Tibial artery (tissue), 4 donors: ENCODE measurements around the gene CHPF2.

ENCODE experiments used
- DNase-seq, 2 donors: peaks; one replicate each; pipeline ENCODE4 v3.0.0-alpha.2; 2019
- H3K27ac ChIP-seq, 2 donors: fragments of 200-600 bp; sonication (generic) in 1 of 2; 1 replicate in 1 of 2; 2 replicates in 1 of 2; pipeline ENCODE4 v1.5.1; 2018 to 2019; ENCODE audit warnings: mild to moderate bottlenecking in 1 of 2
- H3K27me3 ChIP-seq, 2 donors: fragments of 200-600 bp; sonication (generic) in 1 of 2; one replicate each; pipeline versions ENCODE4 v1.5.1 to v1.6.0; 2016 to 2019
- H3K36me3 ChIP-seq, 3 donors: fragments of 200-600 bp; sonication (generic) in 2 of 3; one replicate each; pipeline ENCODE4 v1.5.1; 2016 to 2019; ENCODE audit warnings: mild to moderate bottlenecking in 2 of 3
- H3K4me1 ChIP-seq, 4 donors: fragments of 200-600 bp; sonication (generic) in 2 of 4; 1 replicate in 3 of 4; 2 replicates in 1 of 4; pipeline ENCODE4 v1.5.1; 2016 to 2019
- H3K4me3 ChIP-seq, 2 donors: fragments of 200-600 bp; sonication (generic) in 1 of 2; 1 replicate in 1 of 2; 2 replicates in 1 of 2; pipeline ENCODE4 v1.5.1; 2018 to 2019; ENCODE audit warnings: mild to moderate bottlenecking in 2 of 2
- H3K9me3 ChIP-seq, 3 donors: fragments of 200-600 bp; sonication (generic) in 1 of 3; one replicate each; pipeline ENCODE4 v1.5.1; 2016 to 2019
- intact Hi-C: fragments of 100-400 bp; cut with DNase I; formaldehyde crosslinking; loops from one replicate; pipeline ENCODE4 v1.15.0; 2023; ENCODE audit warnings: low total_unique reads
- TF ChIP-seq, protein P1 (sequence below), 2 experiments: fragments of 200-600 bp in 1 of 2; fragments of 450-650 bp in 1 of 2; IDR thresholded peaks; one replicate each; pipeline ENCODE4 v1.5.1; 2017 to 2019; ENCODE audit warnings: antibody characterized with exemption in 2 of 2, mild to moderate bottlenecking in 1 of 2, moderate library complexity in 1 of 2

Gene CHPF2

DNA sequence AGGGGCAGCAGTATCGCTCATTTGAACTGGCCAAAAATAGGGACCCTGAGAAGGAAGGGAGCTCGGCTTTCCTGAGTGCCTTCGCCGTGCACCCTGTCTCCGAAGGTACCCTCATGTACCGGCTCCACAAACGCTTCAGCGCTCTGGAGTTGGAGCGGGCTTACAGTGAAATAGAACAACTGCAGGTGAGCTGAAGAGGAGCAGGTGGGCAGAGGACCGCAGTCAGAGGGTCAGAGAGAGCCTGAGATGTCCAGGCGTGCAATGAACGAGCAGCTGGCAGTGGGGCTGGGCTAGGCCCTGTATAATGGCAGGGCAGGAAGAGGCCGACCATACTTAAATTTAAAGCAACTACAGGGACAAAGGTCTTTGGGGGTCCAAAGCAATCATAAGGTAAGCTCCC, 4.1 kb downstream of the CHPF2 start:
- Histone ChIP-seq H3K36me3 (peaks cover 42 to 67% (median 64%) of the 10 kb centered on the region in 3 donors), H3K27me3 (no peaks in the 10 kb centered on the region), H3K9me3 (no peaks in the 10 kb centered on the region), H3K4me3 (no peak overlapping the region), H3K27ac (no peak overlapping the region), H3K4me1 (peaks cover 0 to 26% (median 20%) of the 10 kb centered on the region in 4 donors)
- intact Hi-C loops, result no loop called here
- TF ChIP-seq, protein P1, sequence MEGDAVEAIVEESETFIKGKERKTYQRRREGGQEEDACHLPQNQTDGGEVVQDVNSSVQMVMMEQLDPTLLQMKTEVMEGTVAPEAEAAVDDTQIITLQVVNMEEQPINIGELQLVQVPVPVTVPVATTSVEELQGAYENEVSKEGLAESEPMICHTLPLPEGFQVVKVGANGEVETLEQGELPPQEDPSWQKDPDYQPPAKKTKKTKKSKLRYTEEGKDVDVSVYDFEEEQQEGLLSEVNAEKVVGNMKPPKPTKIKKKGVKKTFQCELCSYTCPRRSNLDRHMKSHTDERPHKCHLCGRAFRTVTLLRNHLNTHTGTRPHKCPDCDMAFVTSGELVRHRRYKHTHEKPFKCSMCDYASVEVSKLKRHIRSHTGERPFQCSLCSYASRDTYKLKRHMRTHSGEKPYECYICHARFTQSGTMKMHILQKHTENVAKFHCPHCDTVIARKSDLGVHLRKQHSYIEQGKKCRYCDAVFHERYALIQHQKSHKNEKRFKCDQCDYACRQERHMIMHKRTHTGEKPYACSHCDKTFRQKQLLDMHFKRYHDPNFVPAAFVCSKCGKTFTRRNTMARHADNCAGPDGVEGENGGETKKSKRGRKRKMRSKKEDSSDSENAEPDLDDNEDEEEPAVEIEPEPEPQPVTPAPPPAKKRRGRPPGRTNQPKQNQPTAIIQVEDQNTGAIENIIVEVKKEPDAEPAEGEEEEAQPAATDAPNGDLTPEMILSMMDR (IDR thresholded peaks at IDR 0.05), result no peak
- no peak for DNase-seq

DNA sequence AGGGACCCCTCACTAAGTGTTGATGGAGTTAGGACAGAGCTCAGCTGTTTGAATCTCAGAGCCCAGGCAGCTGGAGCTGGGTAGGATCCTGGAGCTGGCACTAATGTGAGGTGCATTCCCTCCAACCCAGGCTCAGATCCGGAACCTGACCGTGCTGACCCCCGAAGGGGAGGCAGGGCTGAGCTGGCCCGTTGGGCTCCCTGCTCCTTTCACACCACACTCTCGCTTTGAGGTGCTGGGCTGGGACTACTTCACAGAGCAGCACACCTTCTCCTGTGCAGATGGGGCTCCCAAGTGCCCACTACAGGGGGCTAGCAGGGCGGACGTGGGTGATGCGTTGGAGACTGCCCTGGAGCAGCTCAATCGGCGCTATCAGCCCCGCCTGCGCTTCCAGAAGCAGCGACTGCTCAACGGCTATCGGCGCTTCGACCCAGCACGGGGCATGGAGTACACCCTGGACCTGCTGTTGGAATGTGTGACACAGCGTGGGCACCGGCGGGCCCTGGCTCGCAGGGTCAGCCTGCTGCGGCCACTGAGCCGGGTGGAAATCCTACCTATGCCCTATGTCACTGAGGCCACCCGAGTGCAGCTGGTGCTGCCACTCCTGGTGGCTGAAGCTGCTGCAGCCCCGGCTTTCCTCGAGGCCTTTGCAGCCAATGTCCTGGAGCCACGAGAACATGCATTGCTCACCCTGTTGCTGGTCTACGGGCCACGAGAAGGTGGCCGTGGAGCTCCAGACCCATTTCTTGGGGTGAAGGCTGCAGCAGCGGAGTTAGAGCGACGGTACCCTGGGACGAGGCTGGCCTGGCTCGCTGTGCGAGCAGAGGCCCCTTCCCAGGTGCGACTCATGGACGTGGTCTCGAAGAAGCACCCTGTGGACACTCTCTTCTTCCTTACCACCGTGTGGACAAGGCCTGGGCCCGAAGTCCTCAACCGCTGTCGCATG, 5.2 kb downstream of the CHPF2 start:
- TF ChIP-seq, protein P1 (IDR thresholded peaks at IDR 0.05), result no peak
- Histone ChIP-seq H3K4me3 (no peak overlapping the region), H3K4me1 (peaks cover 0 to 26% (median 14%) of the 10 kb centered on the region in 4 donors), H3K36me3 (peaks cover 42 to 79% (median 75%) of the 10 kb centered on the region in 3 donors), H3K9me3 (no peaks in the 10 kb centered on the region), H3K27me3 (no peaks in the 10 kb centered on the region), H3K27ac (no peak overlapping the region)
- intact Hi-C loops, result no loop called here
- no peak for DNase-seq

DNA sequence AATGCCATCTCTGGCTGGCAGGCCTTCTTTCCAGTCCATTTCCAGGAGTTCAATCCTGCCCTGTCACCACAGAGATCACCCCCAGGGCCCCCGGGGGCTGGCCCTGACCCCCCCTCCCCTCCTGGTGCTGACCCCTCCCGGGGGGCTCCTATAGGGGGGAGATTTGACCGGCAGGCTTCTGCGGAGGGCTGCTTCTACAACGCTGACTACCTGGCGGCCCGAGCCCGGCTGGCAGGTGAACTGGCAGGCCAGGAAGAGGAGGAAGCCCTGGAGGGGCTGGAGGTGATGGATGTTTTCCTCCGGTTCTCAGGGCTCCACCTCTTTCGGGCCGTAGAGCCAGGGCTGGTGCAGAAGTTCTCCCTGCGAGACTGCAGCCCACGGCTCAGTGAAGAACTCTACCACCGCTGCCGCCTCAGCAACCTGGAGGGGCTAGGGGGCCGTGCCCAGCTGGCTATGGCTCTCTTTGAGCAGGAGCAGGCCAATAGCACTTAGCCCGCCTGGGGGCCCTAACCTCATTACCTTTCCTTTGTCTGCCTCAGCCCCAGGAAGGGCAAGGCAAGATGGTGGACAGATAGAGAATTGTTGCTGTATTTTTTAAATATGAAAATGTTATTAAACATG, 6.0 kb downstream of the CHPF2 start:
- Histone ChIP-seq H3K27ac (no peak overlapping the region), H3K4me1 (peaks cover 0 to 23% (median 13%) of the 10 kb centered on the region in 4 donors), H3K27me3 (no peaks in the 10 kb centered on the region), H3K36me3 (peaks cover 42 to 84% (median 76%) of the 10 kb centered on the region in 3 donors), H3K4me3 (no peak overlapping the region), H3K9me3 (no peaks in the 10 kb centered on the region)
- no peak for DNase-seq
- intact Hi-C loops, result no loop called here
- TF ChIP-seq, protein P1 (IDR thresholded peaks at IDR 0.05), result no peak

DNA sequence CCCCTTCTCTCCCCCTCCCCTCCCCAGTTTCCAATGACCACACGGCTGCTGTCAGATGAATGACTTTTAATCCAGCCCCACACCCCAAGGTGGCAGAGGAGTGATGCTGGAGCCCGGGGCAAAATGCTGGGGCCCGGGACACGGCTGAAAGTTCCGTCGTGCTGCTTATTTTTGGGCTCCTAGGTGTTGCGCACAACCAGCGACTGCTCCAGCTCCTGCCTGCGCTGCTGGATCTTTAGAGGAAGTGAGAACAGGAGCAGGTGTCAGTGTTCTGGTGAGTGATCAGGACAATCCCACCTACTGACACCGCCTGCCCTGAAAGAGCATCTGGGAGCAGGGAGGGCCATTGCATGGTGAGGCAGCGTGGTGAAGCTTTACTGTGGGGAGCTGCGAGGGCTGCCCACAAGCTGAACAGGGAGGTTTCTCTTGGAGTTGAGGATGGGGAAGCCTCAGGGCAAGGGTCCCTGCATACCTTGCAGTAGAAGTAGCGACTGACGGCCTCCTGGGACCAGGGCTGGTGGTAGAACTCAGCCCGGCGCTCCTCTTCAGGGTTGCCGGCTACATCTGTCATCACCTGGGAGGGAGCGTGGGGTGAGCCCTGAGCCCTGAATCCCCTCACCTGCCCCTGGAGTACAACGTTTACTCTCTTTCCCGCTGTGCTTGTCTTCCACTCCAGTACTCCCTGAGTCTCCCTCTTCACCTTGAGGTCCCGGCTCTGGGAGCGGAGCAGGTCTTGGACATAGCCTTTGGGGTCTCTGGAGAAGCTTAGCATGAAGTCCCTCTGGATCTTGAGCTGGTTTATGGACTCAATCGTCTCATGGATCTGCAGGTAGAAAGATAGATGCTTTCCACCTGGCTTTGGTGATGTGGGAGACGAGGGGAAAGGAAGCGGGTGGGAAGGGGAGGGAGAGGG, 6.9 kb downstream of the CHPF2 start:
- no peaks in the 10 kb centered on the region for H3K27me3 ChIP-seq

More for the DNA sequence above, 6.9 kb downstream of the CHPF2 start:
- H3K9me3 ChIP-seq, result no peaks in the 10 kb centered on the region
- no peak overlapping the region for H3K4me3 ChIP-seq
- TF ChIP-seq, protein P1 (IDR thresholded peaks at IDR 0.05), result no peak
- peaks cover 0 to 21% (median 10%) of the 10 kb centered on the region in 4 donors for H3K4me1 ChIP-seq
- DNase-seq, result no peak
- H3K36me3 ChIP-seq, result peaks cover 42 to 84% (median 76%) of the 10 kb centered on the region in 3 donors
- H3K27ac ChIP-seq, result no peak overlapping the region
- intact Hi-C loops, result no loop called here
